ENCODE data around the gene NEB.

NEB gene

DNA sequence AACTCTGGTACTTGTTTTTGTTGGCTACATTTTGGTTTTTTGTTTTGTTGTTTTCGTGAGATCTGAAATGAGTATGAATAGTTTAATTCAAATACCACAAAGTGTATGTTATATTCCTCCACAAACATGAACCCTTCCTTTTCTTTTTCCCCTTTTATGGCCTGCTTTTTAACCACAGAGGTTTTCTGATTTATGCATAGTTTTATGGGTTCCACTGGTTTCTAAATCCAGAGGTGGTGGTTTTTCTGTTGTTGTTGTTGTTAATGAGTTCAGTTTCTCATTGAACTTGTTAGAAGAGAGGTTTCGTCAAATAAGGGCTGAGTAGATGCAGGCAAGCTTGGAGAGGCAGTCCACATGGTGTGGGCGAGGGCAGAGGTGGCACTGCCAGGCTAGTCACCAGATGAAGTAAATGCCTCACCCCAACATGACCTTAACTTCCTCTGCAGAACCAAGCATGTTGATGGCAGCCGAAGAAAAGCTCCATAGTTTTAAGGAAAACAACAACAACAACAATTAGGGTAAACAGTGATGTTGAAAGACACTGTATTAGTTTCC, 252.0 kb downstream of the NEB start:
- no peak for DNase-seq (ENCODE audit: low read depth, low spot score)

DNA sequence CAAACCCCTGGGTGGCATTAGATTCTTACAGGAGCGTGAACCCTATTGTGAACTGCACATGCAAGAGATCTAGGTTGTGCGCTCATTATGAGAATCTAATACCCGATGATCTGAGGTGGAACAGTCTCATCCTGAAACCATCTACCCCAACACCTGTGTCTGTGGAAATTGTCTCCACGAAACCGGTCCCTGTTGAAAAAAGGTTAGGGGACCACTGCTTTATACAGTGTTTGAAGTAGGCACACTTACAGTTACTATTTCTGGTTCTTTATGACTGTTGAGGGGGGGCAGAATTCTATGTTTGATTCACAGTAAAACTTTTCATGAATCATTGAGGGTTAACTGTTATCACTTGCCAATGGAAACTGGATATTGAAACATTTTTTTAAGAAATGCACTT, 252.5 kb downstream of the NEB start:
- no peak for DNase-seq (ENCODE audit: low read depth, low spot score)

DNA sequence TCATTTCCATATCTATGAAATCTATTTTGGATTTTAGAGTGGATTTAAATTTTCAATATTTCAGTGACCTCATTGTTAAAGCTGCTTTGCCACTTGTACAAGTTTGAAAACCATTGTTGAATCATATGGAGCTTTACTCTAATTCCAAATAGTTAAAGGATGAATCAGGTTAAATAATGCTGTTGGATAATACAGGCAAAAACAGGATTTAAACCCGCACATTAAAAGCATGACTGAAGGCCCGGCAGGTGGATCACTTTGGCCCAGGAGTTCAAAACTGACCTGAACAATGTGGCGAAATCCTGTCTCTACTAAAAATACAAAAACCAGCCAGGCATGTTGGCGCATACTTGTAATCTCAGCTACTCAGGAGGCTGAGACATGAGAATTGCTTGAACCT, 256.3 kb downstream of the NEB start:
- no peak for DNase-seq (ENCODE audit: low read depth, low spot score)

DNA sequence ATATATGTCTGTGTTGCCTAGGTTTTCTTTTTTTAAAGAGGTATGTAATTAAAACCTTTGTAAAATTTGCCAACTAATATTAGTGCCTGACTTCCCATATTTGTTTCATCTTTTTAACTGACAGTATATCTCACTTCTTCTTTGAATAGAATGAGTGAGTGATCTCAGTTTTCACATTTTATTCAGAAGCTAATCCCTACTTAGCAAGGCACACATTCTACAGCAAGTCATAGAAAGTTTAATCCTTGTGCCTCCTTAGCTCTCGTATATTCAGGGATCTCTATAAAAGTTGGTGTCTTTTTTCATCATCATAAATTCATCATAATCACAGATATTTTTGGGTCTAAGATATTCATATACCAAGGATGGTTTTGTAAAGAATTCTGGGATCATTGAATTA, 258.0 kb downstream of the NEB start:
- DNase-seq (ENCODE audit: low read depth, low spot score) = no peak

DNA sequence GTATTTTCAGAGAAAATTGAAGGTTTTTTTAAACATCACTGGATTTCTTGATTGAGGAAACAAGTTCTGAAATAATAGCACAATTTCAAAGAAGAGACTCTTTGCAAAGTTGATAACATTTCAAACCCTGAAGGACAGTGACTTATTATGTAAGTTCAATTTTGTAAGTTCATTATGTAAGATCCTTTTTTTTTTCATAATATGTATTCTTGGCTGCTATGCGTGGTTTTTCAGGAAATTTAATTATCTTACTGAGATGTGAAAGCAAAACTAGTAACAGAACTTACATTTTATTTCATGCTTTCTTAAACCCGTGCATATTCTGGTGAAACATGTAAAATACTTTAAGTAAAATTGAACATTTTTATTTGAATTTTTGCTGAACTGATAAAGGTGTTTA, 259.2 kb downstream of the NEB start:
- no peak for DNase-seq (ENCODE audit: low read depth, low spot score)

DNA sequence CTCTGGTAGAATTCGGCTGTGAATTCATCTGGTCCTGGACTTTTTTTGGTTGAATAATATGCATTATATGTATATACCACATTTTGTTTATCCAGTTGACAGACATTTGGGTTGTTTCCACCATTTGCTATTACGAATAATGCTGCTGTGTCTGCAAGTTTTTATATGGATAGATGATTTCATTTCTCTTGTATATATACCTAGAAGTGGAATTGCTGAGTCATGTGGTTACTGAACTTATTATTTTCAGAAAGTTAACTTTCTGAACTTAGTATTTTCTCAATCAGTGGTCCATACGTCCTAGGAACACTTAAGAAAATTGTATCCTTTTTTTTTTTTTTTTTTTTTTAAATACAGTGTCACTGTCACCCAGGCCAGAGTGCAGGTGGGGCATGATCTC, 261.3 kb downstream of the NEB start:
- no peak for DNase-seq (ENCODE audit: low read depth, low spot score)

DNA sequence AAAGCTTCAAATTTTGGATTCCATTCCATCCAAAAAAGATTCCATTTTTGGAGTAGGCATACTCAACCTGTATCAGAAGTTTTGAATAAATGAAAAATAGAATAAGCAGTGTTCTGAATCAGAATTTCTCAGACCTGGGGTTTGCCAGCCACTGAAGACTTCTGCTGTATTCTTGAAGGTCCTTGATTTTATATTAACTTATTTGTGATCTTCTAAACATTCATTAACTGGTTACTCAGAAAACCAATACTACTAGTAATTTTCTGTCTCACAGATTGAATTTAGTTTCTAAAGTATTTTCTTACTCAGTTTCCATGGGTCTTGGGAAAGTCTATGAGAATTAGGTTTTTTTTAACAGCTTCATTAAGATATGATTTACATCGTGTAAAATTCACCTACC, 263.7 kb downstream of the NEB start:
- DNase-seq (ENCODE audit: low read depth, low spot score) = no peak

DNA sequence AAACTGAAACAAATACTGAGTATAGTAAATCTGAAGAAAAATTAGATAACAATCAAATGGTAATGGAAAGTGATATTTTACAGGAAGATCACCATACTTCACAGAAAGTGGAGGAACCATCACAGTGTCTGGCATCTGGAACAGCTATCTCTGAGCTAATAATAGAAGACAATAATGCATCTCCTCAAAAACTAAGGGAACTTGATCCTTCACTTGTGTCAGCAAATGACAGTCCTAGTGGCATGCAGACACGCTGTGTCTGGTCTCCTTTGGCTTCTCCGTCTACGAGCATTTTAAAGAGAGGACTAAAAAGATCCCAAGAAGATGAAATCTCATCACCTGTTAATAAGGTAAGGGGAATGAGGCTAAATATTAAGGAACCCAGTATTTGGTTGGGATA, 268.5 kb downstream of the NEB start:
- DNase-seq (ENCODE audit: low read depth, low spot score) = no peak

DNA sequence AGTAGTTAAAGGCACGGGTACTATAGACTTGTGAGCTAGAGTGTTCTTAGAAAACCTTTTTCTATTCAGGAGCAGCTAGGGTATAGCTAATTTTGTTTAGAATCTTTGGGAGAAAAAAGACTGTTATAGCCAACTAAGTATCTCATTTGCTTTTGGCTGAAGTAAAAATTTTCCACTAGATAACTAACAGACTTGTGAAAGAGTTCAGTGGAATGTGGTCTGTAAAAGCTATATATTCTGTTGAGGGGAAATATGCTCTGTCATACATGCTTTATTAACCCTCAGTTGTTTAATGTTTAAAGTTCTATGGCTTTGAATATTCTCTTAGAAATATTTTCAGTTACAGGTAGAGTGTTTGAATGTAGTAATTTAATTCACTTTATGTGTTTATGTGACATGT, 274.9 kb downstream of the NEB start:
- DNase-seq (ENCODE audit: low read depth, low spot score) = no peak

DNA sequence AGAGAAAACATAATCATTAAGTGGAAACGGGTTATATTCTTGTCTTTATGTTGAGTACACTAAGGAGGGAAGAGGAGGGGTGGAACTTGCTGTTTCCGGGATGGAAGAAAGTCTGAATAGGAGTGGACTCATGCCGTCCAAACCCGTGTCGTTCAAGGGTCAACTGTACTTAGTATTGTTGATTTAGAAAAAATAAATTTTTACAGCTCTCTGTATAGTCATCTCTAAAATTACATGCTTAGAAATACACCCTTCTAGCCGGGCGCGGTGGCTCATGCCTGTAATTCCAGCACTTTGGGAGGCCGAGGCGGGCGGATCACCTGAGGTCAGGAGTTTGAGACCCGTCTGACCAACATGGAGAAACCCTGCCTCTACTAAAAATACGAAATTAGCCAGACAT, 295.1 kb downstream of the NEB start:
- DNase-seq (ENCODE audit: low read depth, low spot score) = no peak

DNA sequence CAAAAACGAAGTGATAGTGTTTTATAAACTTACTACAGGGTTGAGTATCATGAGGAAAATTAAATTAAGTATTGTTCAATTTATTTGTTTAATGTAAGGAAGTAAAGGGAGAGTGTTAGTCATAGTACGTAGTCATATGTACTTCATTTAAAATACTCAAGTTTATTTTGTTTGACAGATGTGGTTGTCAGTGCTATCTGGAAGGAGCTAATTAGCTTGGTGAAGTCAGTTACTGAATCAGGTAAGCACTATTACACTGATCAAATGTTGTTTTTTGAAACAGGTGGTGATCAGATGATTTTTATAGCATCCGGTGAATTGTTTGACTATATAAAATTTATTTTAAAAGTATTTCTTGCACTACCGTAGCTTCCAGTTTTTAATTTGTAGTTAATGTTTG, 295.8 kb downstream of the NEB start:
- no peak for DNase-seq (ENCODE audit: low read depth, low spot score)

DNA sequence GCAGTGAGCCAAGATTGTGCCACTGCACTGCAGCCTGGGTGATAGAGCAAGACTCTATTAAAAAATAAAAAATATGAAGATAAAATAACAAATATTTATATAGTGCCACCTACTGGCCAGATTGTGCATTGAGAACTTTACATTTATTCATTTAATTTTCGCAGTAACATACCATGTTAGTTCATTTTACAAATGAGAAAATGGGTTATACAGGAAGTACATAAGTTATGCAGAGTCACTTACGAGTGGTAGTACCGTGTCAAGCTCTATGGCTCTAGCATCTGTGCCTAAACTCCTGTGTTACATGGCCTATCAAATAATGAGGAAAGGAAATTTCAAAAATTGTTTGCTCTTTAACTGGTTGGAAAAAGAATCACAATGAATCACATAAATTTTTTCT, 296.6 kb downstream of the NEB start:
- DNase-seq (ENCODE audit: low read depth, low spot score) = no peak
